Left lung (tissue), 10 donors: Measurements from ENCODE around the gene DNAH2. TPM values are rescaled to one million over a fixed set of nuclear protein-coding genes. Genes with fewer than 3 reads are reported as not detected.

Source experiments
- ATAC-seq: fragments of 200-7000 bp; cut with Tn5 transposase; one replicate; pipeline ENCODE4 v1.9.1; 2020; ENCODE audit warnings: moderate library complexity
- DNase-seq, 4 donors: peaks; one replicate each; pipeline ENCODE4 v3.0.0-alpha.2; 2013 to 2020
- H3K27ac ChIP-seq, 2 donors: fragments of 200-600 bp; sonication (generic) in 1 of 2; one replicate each; pipeline versions ENCODE4 v1.5.0 to v1.8.0; 2020 to 2021
- H3K27me3 ChIP-seq, 2 donors: fragments of 200-600 bp; sonication (generic) in 1 of 2; one replicate each; pipeline versions ENCODE4 v1.5.0 to v1.8.0; 2020 to 2021
- H3K36me3 ChIP-seq, 2 donors: fragments of 200-600 bp; sonication (generic) in 1 of 2; one replicate each; pipeline versions ENCODE4 v1.5.0 to v1.8.0; 2020 to 2021
- H3K4me1 ChIP-seq, 2 donors: fragments of 200-600 bp; one replicate each; pipeline ENCODE4 v1.8.0; 2021
- H3K4me3 ChIP-seq, 2 donors: fragments of 200-600 bp; sonication (generic) in 1 of 2; one replicate each; pipeline versions ENCODE4 v1.5.0 to v1.8.0; 2020 to 2021; ENCODE audit warnings: mild to moderate bottlenecking in 1 of 2
- H3K9me3 ChIP-seq, 2 donors: fragments of 200-600 bp; sonication (generic) in 1 of 2; one replicate each; pipeline versions ENCODE4 v1.5.0 to v1.8.0; 2020 to 2021
- CTCF ChIP-seq, 2 donors: fragments of 200-600 bp; sonication (generic) in 1 of 2; IDR thresholded peaks; one replicate each; pipeline versions ENCODE4 v1.5.0 to v1.8.0; 2021; ENCODE audit warnings: antibody characterized with exemption in 2 of 2
- intact Hi-C, 2 donors: fragments of 100-400 bp; cut with DNase I; formaldehyde crosslinking; loops; one replicate each; pipeline versions ENCODE4 v1.11.2 to v1.14.2; 2022
- polyA plus RNA-seq, 6 donors: library from polyadenylated mRNA; unstranded; fragments of 120-200 nt; gene quantifications; one replicate each; pipeline ENCODE4 v1.2.1, GENCODE V29; 2013; ENCODE audit not compliant: insufficient read length in 6 of 6
- total RNA-seq, 2 donors: library from RNA; stranded (reverse); fragmentation: NEBNext Ultra II Directional; extraction: Animal tissue kit (Norgen Biotek cat#: 25700); gene quantifications; one replicate each; pipeline ENCODE4 v1.2.1, GENCODE V29; 2021
- donor health status: DM: no; HTN: yes; CAD: no.
- donor health status: DM: no; HTN: no; CAD: no.

Gene DNAH2
- total and polyA plus RNA-seq, 8 donors, result 0.67 to 4.5 (median 2.6) TPM

GRCh38 chr17:7842380-7843256 lies 125.1 kb downstream of the DNAH2 start:
- ATAC-seq (peak; percentile 28), DNase-seq (peak; percentile 54 to 94 (median 82))
- no peaks in the 10 kb centered on the region for H3K27me3 ChIP-seq
- H3K9me3 ChIP-seq, result no peaks in the 10 kb centered on the region
- peaks cover 0 to 26% of the 10 kb centered on the region in 2 donors for H3K36me3 ChIP-seq
- peak in 1 of 2 donors; percentile 9 for TF ChIP-seq CTCF (IDR thresholded peaks at IDR 0.05)
- intact Hi-C loops, result no loop called here
- peak overlapping the region; percentile 63 to 82 for H3K4me3 ChIP-seq
- H3K27ac ChIP-seq, result peak overlapping the region; percentile 99 to 100
- peaks cover 28 to 58% of the 10 kb centered on the region in 2 donors for H3K4me1 ChIP-seq

GRCh38 chr17:7843257-7843535 lies 125.7 kb downstream of the DNAH2 start:
- TF ChIP-seq CTCF (IDR thresholded peaks at IDR 0.05), result no peak
- peak overlapping the region; percentile 99 to 100 for H3K27ac ChIP-seq
- peak overlapping the region; percentile 63 to 82 for H3K4me3 ChIP-seq
- no peaks in the 10 kb centered on the region for H3K9me3 ChIP-seq
- H3K4me1 ChIP-seq, result peaks cover 26 to 54% of the 10 kb centered on the region in 2 donors
- peaks cover 0 to 32% of the 10 kb centered on the region in 2 donors for H3K36me3 ChIP-seq
- DNase-seq (no peak), ATAC-seq (no peak)
- no peaks in the 10 kb centered on the region for H3K27me3 ChIP-seq
- intact Hi-C loops, result no loop called here

GRCh38 chr17:7843536-7844291 lies 126.2 kb downstream of the DNAH2 start:
- H3K36me3 ChIP-seq, result peaks cover 0 to 37% of the 10 kb centered on the region in 2 donors
- ATAC-seq, result peak; percentile 55
- peak overlapping the region; percentile 63 to 82 for H3K4me3 ChIP-seq
- H3K27me3 ChIP-seq, result no peaks in the 10 kb centered on the region
- peaks cover 23 to 52% of the 10 kb centered on the region in 2 donors for H3K4me1 ChIP-seq
- peak; percentile 81 to 95 (median 88) for DNase-seq
- H3K27ac ChIP-seq, result peak overlapping the region; percentile 99 to 100
- intact Hi-C loops, result no loop called here
- no peak for TF ChIP-seq CTCF (IDR thresholded peaks at IDR 0.05)
- no peaks in the 10 kb centered on the region for H3K9me3 ChIP-seq

- intact Hi-C loops, result no loop called here
- no peak for TF ChIP-seq CTCF (IDR thresholded peaks at IDR 0.05)
- H3K27ac ChIP-seq, result peak overlapping the region; percentile 99 to 100
- H3K4me1 ChIP-seq, result peaks cover 15 to 48% of the 10 kb centered on the region in 2 donors
- no peaks in the 10 kb centered on the region for H3K27me3 ChIP-seq
- ATAC-seq (peak; percentile 64), DNase-seq (peak; percentile 83 to 95 (median 93))
- H3K4me3 ChIP-seq, result peak overlapping the region; percentile 63 to 82
- H3K36me3 ChIP-seq, result peaks cover 0 to 45% of the 10 kb centered on the region in 2 donors
- no peaks in the 10 kb centered on the region for H3K9me3 ChIP-seq
Measured at GRCh38 chr17:7844292-7845154, 127.0 kb downstream of the DNAH2 start.
